ENCODE results near the gene RPS14.

The RPS14 gene

GRCh38 chr5:150411245-150411979 lies 38.1 kb downstream of the RPS14 start:
- CTCF ChIA-PET: interaction anchor here (1.1 to 3.7 kb wide), 6 partner anchors 12 to 71 kb away, joined by 3 to 29 read pairs (median 6); no protein-coding TSS in a partner anchor
- POLR2A ChIA-PET: interaction anchor here (0.7 to 3.6 kb wide), 12 partner anchors 9 to 86 kb away, joined by 3 to 63 read pairs (median 6); partner anchors contain the start of gene RPS14

DNA sequence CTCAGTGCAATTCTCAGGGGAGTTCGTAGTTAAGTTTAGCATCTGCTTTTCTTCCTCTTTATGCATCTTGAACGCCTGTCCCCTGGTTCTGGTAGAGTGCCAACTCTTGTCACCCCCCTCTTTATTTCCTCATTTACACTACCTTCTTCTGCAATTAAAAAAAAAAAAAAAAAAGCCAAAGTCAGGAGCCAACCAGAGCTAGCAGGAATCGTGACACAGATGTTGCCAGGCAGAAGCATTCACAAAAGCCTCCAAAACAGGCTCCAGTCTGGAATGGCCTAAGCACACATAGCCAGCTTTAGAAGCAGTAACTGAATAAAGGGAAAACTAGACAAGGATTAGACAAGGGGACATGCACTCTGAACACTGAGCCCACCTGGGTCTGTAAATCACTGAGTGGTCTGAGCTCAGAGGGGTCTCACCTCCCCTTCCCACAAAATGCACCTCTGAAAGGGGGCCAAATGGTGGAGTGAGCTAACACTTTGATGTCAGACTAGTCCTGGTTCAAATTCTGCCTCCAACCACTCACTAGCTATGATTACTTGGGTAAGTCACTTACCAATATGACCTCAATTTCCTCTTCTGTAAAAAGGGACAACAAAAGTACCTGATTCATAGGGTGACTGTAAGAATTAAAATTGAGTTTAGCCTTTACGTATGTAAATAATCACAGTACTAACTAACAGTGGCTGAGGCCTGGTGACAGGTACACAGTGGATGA lies 38.9 kb downstream of the RPS14 start:
- no peak for DNase-seq (ENCODE audit: extremely low spot score)
- POLR2A ChIA-PET: interaction anchor here (0.6 to 3.6 kb wide), 17 partner anchors 8 to 602 kb away, joined by 3 to 63 read pairs (median 5); partner anchors contain the start of genes RBM22 and RPS14
- CTCF ChIA-PET: interaction anchor here (1.1 to 3.7 kb wide), 6 partner anchors 11 to 71 kb away, joined by 3 to 29 read pairs (median 4); no protein-coding TSS in a partner anchor
- no peak for TF ChIP-seq CTCF (IDR thresholded peaks at IDR 0.05; ENCODE audit: control extremely low read depth, extremely low read depth, low read depth, missing control alignments)

More at GRCh38 chr5:150411245-150411979, 38.1 kb downstream of the RPS14 start:
- DNase-seq (ENCODE audit: extremely low spot score): no peak
- no peak for TF ChIP-seq CTCF (IDR thresholded peaks at IDR 0.05; ENCODE audit: control extremely low read depth, extremely low read depth, low read depth, missing control alignments)

GRCh38 chr5:150409638-150410523 lies 39.7 kb downstream of the RPS14 start:
- CTCF ChIA-PET: interaction anchor here (1.1 to 3.7 kb wide), 6 partner anchors 10 to 72 kb away, joined by 3 to 29 read pairs (median 4); no protein-coding TSS in a partner anchor
- peak; percentile 67 for DNase-seq (ENCODE audit: extremely low spot score)
- no peak for TF ChIP-seq CTCF (IDR thresholded peaks at IDR 0.05; ENCODE audit: control extremely low read depth, extremely low read depth, low read depth, missing control alignments)
- POLR2A ChIA-PET: interaction anchor here (0.6 to 3.6 kb wide), 14 partner anchors 7 to 814 kb away, joined by 3 to 63 read pairs (median 6); partner anchors contain the start of genes CCDC69 and RPS14

DNA sequence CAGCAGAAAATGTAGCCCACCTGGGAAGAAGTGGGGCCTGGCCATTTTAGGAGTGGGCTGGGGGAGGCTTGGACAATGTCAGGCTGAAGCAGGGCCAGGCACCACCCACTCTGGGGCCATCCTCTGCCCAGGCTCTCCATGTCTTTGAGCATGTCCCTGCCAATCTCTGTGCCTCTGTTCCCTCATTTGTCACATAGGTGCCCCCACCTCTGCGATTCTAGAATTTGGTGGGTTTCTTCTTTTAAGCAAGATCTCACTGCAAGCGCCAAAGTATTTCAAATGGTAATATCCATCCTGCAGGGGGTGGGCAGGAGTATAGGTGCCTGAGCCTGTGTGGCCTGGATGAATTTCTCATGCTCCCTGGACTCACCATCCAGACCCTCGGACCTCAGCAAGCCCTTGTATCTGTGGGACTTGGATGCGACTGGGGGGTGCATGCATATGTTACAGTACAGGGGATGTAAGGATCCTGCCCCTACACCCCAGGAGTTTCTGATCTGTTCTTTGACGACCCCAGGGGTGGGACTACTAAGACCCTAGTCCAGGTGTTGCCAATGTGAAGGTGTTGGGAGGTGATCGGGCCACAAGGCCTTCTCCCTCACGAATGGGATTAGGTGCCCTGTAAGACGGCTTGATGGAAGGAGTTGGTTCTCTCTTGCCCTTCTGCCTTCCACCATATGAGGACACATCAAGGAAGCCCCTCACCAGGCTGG lies 41.2 kb downstream of the RPS14 start:
- ChIA-PET POLR2A (interaction anchor here (1.0 to 3.2 kb wide), 3 partner anchors 9 to 137 kb away, joined by 3 to 63 read pairs (median 6); no protein-coding TSS in a partner anchor), CTCF (interaction anchor here (14.3 kb wide), 1 partner anchor 27 kb away, joined by 222 read pairs; no protein-coding TSS in a partner anchor)
- TF ChIP-seq CTCF (IDR thresholded peaks at IDR 0.05; ENCODE audit: control extremely low read depth, extremely low read depth, low read depth, missing control alignments): no peak

DNA sequence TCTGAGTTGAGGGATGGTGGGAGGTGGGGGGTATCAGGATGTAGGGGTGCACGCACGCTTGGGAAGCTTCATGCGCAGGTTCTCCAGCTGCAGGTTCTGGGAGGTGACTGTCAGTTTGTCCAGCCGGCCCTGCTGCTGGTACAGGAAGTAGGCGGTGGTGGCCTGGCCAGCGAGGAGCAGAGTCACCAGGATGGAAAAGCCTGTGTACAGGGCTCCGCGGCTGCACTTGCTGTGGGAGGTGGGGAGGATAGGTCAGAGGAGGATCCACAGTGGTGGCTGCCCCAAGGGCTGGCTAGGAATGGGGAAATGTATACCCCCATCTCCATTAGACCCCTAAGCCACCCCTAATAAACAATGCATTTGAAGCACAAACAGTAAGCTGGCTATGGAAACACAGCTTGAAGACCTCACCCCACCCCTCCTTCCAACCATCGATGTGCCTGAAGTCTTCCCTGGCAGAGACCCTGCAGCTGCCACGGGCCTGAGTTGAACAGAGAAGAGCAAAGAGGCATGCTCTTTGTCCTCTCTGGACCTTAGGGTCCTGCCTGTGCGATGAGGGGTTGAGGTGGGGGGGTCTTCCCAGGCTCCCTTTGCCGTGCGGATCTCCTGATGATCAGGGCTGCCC lies 42.3 kb downstream of the RPS14 start:
- POLR2A ChIA-PET: interaction anchor here (0.6 to 2.1 kb wide), 6 partner anchors 9 to 630 kb away, joined by 3 to 13 read pairs (median 4); no protein-coding TSS in a partner anchor
- CTCF ChIA-PET: interaction anchor here (1.3 to 14.3 kb wide), 4 partner anchors 9 to 51 kb away, joined by 3 to 222 read pairs (median 6); no protein-coding TSS in a partner anchor
- DNase-seq (ENCODE audit: extremely low spot score): no peak
- TF ChIP-seq CTCF (IDR thresholded peaks at IDR 0.05; ENCODE audit: control extremely low read depth, extremely low read depth, low read depth, missing control alignments): no peak

More for the DNA sequence above, 41.2 kb downstream of the RPS14 start:
- no peak for DNase-seq (ENCODE audit: extremely low spot score)
